Measurements from ENCODE around the gene HSF5. TPM values are rescaled to one million over a fixed set of nuclear protein-coding genes. Genes with fewer than 3 reads are reported as not detected.
A peak's percentile ranks its signal among the peaks of the same experiment; 100 is the strongest.

Gene HSF5
- total and polyA plus RNA-seq, 2 of the 13 experiments (the other 11 are each of a cell fraction or from before 2014, with no cell fraction given) = not detected

GRCh38 chr17:58394534-58395223, 93.5 kb downstream of the HSF5 start (continued):
- TF ChIP-seq CSRNP2 (CRISPR knock-in tag; conservative IDR thresholded peaks at IDR 0.05; ENCODE audit: low read depth) = no peak
- peak; percentile 83 for TF ChIP-seq GFI1 (CRISPR knock-in tag; IDR thresholded peaks at IDR 0.05; ENCODE audit: borderline replicate concordance)
- 0 out of 2 replicates have a peak, but pooled peaks have one; percentile 20 for TF ChIP-seq ZNF724P (CRISPR knock-in tag; IDR thresholded peaks at IDR 0.05; ENCODE audit: borderline replicate concordance)
- peak; percentile 41; the same call in 1 of the 2 replicates for TF ChIP-seq ZFX (CRISPR knock-in tag; IDR thresholded peaks at IDR 0.05; ENCODE audit: low read depth)
- TF ChIP-seq ZEB1 (IDR thresholded peaks at IDR 0.05; ENCODE audit: insufficient replicate concordance, low read depth) = peak; percentile 92
- TF ChIP-seq ZNF672 (CRISPR knock-in tag; IDR thresholded peaks at IDR 0.05) = no peak
- TF ChIP-seq IKZF5 (CRISPR knock-in tag; IDR thresholded peaks at IDR 0.05) = peak; percentile 58
- peak; percentile 86 for TF ChIP-seq ISL2 (CRISPR knock-in tag; IDR thresholded peaks at IDR 0.05)
- no peak for TF ChIP-seq ZNF367 (CRISPR knock-in tag; IDR thresholded peaks at IDR 0.05; ENCODE audit: borderline replicate concordance)
- TF ChIP-seq ZGPAT (CRISPR knock-in tag; IDR thresholded peaks at IDR 0.05) = peak; percentile 83
- peak; percentile 70; the same call in 1 of the 2 replicates for TF ChIP-seq KAT7 (CRISPR knock-in tag; IDR thresholded peaks at IDR 0.05; ENCODE audit: borderline replicate concordance)
- no peak for TF ChIP-seq ZNF296 (CRISPR knock-in tag; conservative IDR thresholded peaks at IDR 0.05)
- peak; percentile 60; the same call in 1 of the 2 replicates for TF ChIP-seq ATF3 (CRISPR knock-in tag; IDR thresholded peaks at IDR 0.05)
- TF ChIP-seq ZSCAN20 (CRISPR knock-in tag; IDR thresholded peaks at IDR 0.05; ENCODE audit: borderline replicate concordance) = no peak
- TF ChIP-seq ZFP1 (CRISPR knock-in tag; IDR thresholded peaks at IDR 0.05) = peak; percentile 79; the same call in 1 of the 2 replicates
- TF ChIP-seq ZNF839 (CRISPR knock-in tag; IDR thresholded peaks at IDR 0.05; ENCODE audit: borderline replicate concordance) = no peak
- peak; percentile 59; the same call in 1 of the 2 replicates for TF ChIP-seq ZNF704 (CRISPR knock-in tag; IDR thresholded peaks at IDR 0.05; ENCODE audit: borderline replicate concordance)
- peak; percentile 86 for TF ChIP-seq TEAD3 (CRISPR knock-in tag; optimal IDR thresholded peaks at IDR 0.05; ENCODE audit: borderline replicate concordance)
- peak; percentile 73; the same call in 1 of the 2 replicates for TF ChIP-seq NR2F2 (IDR thresholded peaks at IDR 0.05; ENCODE audit: borderline replicate concordance, low read depth)
- no peak for TF ChIP-seq PAWR (CRISPR knock-in tag; IDR thresholded peaks at IDR 0.05; ENCODE audit: borderline replicate concordance)
- peak; percentile 24; the same call in 1 of the 2 replicates for TF ChIP-seq THAP11 (CRISPR knock-in tag; IDR thresholded peaks at IDR 0.05)
- TF ChIP-seq RCOR2 (CRISPR knock-in tag; IDR thresholded peaks at IDR 0.05) = peak; percentile 97
- no peak for TF ChIP-seq CENPBD1 (CRISPR knock-in tag; IDR thresholded peaks at IDR 0.05; ENCODE audit: borderline replicate concordance, low read depth)
- peak; percentile 94 for TF ChIP-seq NCOA2 (CRISPR knock-in tag; IDR thresholded peaks at IDR 0.05)
- peak; percentile 86; the same call in 1 of the 2 replicates for TF ChIP-seq RXRA (CRISPR knock-in tag; IDR thresholded peaks at IDR 0.05)

Data from HepG2 (cell line).